Keratinocyte (primary cell): ENCODE results near the gene ADH7. TPM values are rescaled to one million over a fixed set of nuclear protein-coding genes. Genes with fewer than 3 reads are reported as not detected.
A peak's percentile ranks its signal among the peaks of the same experiment; 100 is the strongest.

Source experiments
- DNase-seq: peaks from one replicate; pipeline ENCODE4 v3.0.0-alpha.2; 2011; ENCODE audit warnings: low read depth, missing footprints, low spot score
- FAIRE-seq: peaks from 2 replicates; lab custom pipeline; 2011; peaks lifted over from hg19 to GRCh38; lab: Jason Lieb, UNC
- H2AFZ ChIP-seq: 2 replicates; pipeline ENCODE4 v1.6.0; 2012; ENCODE audit warnings: low read length, control low read depth, inconsistent platforms; ENCODE audit not compliant: control insufficient read depth
- H3K27ac ChIP-seq: 2 replicates; pipeline ENCODE4 v1.5.1; 2011; ENCODE audit warnings: low read length; ENCODE audit not compliant: control insufficient read depth, insufficient read depth
- H3K27me3 ChIP-seq: 3 replicates; pipeline ENCODE4 v1.6.0; 2011; ENCODE audit warnings: low read length; ENCODE audit not compliant: control insufficient read depth, insufficient read depth; ENCODE audit errors: extremely low read depth
- H3K36me3 ChIP-seq, 2 experiments: 2 replicates in 1 of 2; 3 replicates in 1 of 2; pipeline ENCODE4 v1.5.1; 2011; ENCODE audit warnings: low read length in 2 of 2, mild to moderate bottlenecking in 1 of 2; ENCODE audit not compliant: control insufficient read depth in 2 of 2, insufficient read depth in 2 of 2; ENCODE audit errors: extremely low read depth in 1 of 2
- H3K4me1 ChIP-seq: 3 replicates; pipeline ENCODE4 v1.5.1; 2011; ENCODE audit warnings: low read length; ENCODE audit not compliant: control insufficient read depth, insufficient read depth; ENCODE audit errors: extremely low read depth
- H3K4me2 ChIP-seq: 3 replicates; pipeline ENCODE4 v1.6.0; 2011; ENCODE audit warnings: low read depth, low read length; ENCODE audit not compliant: control insufficient read depth, insufficient read depth; ENCODE audit errors: extremely low read depth
- H3K4me3 ChIP-seq, 3 experiments: fragments of 200-600 bp in 1 of 3; sonication (generic) in 1 of 3; 2 replicates in 2 of 3; 3 replicates in 1 of 3; pipeline ENCODE4 v1.5.1; 2011 to 2016; ENCODE audit warnings: low read length in 3 of 3, mild to moderate bottlenecking in 3 of 3, control low read depth in 2 of 3, inconsistent platforms in 1 of 3, low read depth in 1 of 3, mixed read lengths in 1 of 3, mixed run types in 1 of 3, moderate library complexity in 1 of 3; ENCODE audit not compliant: control insufficient read depth in 2 of 3, insufficient read depth in 2 of 3; ENCODE audit errors: extremely low read depth in 1 of 3
- H3K79me2 ChIP-seq: 2 replicates; pipeline ENCODE4 v1.6.0; 2012; ENCODE audit warnings: low read length; ENCODE audit not compliant: control insufficient read depth, insufficient read depth
- H3K9ac ChIP-seq: 3 replicates; pipeline ENCODE4 v1.6.0; 2011; ENCODE audit warnings: low read length; ENCODE audit not compliant: control insufficient read depth, insufficient read depth; ENCODE audit errors: extremely low read depth
- H3K9me1 ChIP-seq: 3 replicates; pipeline ENCODE4 v1.6.0; 2011; ENCODE audit warnings: low read length; ENCODE audit not compliant: control insufficient read depth, insufficient read depth; ENCODE audit errors: extremely low read depth
- H3K9me3 ChIP-seq: 2 replicates; pipeline ENCODE4 v1.5.1; 2012; ENCODE audit warnings: low read depth, low read length; ENCODE audit not compliant: control insufficient read depth
- H4K20me1 ChIP-seq: 3 replicates; pipeline ENCODE4 v1.6.0; 2011; ENCODE audit warnings: low read length; ENCODE audit not compliant: control insufficient read depth, insufficient read depth; ENCODE audit errors: extremely low read depth
- EZH2 ChIP-seq: IDR thresholded peaks from one replicate; pipeline ENCODE4 v1.6.1; 2012; ENCODE audit warnings: inconsistent platforms, mild to moderate bottlenecking, low read length, moderate library complexity
- dilution Hi-C: fragments of 300-500 bp; cut with MboI; formaldehyde crosslinking; loops from one replicate; pipeline ENCODE4 v1.7.0; 2020; ENCODE audit warnings: low sequenced_read_pairs; ENCODE audit not compliant: extremely low pct_ligation_motif_present
- polyA plus RNA-seq, 5 experiments: library from polyadenylated mRNA; depleted of rRNA in 3 of 5; stranded (reverse) in 3 of 5; stranded (forward) in 1 of 5; unstranded in 1 of 5; fragments of >200 nt; gene quantifications; 1 replicate in 1 of 5; 2 replicates in 3 of 5; 3 replicates in 1 of 5; pipeline versions ENCODE4 v1.2.1 to v1.2.3, GENCODE V29; 2011 to 2012; ENCODE audit warnings: missing spikeins in 2 of 5, low read depth in 1 of 5, low replicate concordance in 1 of 5
- TF ChIP-seq, protein P1 (sequence below), 3 experiments: IDR thresholded peaks in 1 of 3; conservative IDR thresholded peaks in 1 of 3; optimal IDR thresholded peaks in 1 of 3; 2 replicates in 2 of 3; 3 replicates in 1 of 3; pipeline versions ENCODE3 to v1.5.1; 2011; ENCODE audit warnings: low read length in 3 of 3, mild to moderate bottlenecking in 3 of 3, moderate library complexity in 2 of 3, control low read depth in 1 of 3, inconsistent platforms in 1 of 3; ENCODE audit not compliant: insufficient read depth in 2 of 3; ENCODE audit errors: extremely low read depth in 1 of 3

The ADH7 gene
- polyA plus RNA-seq, 1 donor (not counting 4 experiments of a cell fraction or from before 2014, with no cell fraction given), result 0.56 TPM

DNA sequence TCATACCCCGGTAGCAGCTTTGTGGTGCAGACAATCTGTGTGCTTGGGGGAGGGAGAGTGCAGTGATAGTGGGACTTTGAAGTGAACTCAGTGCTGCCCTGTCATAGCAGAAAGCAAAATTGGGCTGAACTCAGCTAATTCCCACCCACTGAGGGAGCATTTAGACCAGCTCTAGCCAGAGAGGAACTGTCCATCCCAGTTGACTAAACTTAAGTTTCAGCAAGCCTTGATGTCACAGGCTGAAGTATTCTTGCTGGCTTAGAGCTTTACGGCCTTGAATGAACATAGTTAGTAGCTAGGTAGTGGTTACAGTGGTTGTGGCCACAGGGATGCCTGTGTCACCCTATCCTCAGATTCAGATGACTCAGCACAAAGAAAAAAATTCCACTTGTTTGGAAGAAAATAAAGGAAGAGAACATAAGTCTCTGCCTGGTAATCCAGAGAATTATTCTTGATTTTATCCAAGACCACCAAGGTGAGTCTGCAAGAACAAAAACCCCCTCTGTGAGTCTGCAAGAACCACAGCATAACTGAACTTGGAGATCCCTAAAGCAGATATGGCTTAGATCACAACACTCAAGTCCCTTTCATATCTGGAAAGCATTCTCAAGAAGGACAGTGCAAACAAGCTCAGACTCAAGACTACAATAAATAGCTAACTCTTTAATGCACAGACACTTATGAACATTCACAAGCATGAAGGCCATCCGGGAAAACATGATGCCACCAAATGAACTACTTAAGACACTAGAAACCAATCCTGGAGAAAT lies 39.4 kb downstream of the ADH7 start:
- H3K4me2 ChIP-seq, result no peak overlapping the region
- no peaks in the 10 kb centered on the region for H3K9me1 ChIP-seq
- H3K36me3 ChIP-seq, result no peaks in the 10 kb centered on the region
- H3K27me3 ChIP-seq, result no peaks in the 10 kb centered on the region
- no peaks in the 10 kb centered on the region for H3K9me3 ChIP-seq
- H3K9ac ChIP-seq, result no peak overlapping the region
- H3K79me2 ChIP-seq, result no peaks in the 10 kb centered on the region
- peak; percentile 53 for FAIRE-seq
- dilution Hi-C loops, result no loop called here
- H3K4me3 ChIP-seq, result no peak overlapping the region
- H3K4me1 ChIP-seq, result no peaks in the 10 kb centered on the region
- TF ChIP-seq EZH2, result no peak
- TF ChIP-seq, protein P1, sequence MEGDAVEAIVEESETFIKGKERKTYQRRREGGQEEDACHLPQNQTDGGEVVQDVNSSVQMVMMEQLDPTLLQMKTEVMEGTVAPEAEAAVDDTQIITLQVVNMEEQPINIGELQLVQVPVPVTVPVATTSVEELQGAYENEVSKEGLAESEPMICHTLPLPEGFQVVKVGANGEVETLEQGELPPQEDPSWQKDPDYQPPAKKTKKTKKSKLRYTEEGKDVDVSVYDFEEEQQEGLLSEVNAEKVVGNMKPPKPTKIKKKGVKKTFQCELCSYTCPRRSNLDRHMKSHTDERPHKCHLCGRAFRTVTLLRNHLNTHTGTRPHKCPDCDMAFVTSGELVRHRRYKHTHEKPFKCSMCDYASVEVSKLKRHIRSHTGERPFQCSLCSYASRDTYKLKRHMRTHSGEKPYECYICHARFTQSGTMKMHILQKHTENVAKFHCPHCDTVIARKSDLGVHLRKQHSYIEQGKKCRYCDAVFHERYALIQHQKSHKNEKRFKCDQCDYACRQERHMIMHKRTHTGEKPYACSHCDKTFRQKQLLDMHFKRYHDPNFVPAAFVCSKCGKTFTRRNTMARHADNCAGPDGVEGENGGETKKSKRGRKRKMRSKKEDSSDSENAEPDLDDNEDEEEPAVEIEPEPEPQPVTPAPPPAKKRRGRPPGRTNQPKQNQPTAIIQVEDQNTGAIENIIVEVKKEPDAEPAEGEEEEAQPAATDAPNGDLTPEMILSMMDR (optimal IDR thresholded peaks at IDR 0.05 in 1 of 3, IDR thresholded peaks at IDR 0.05 in 1 of 3, conservative IDR thresholded peaks at IDR 0.05 in 1 of 3; ENCODE audit: extremely low read depth in 1 of 3, insufficient read depth in 2 of 3, low read length in 3 of 3), result no peak
- H2AFZ ChIP-seq, result no peak overlapping the region
- no peaks in the 10 kb centered on the region for H4K20me1 ChIP-seq
- H3K27ac ChIP-seq, result no peak overlapping the region
- no peak for DNase-seq

DNA sequence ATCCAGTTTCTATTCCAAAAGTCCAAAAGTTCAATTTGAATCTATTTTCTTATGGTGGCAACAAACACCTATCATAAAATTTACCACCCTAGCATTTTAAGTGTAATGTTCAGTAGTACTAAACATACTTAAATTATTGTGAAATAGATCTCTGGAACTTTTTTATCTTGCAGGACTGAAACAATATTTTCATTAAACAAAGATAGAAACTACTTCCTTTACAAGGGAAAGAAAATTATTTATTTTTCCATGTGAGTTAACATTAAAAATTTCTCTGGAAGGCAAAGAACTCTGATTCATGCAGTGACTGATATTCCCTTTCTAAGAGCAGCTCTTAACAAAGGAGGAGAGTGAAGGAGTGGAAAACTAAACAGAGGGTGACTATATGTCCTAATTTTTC lies 40.2 kb downstream of the ADH7 start:
- no peak for TF ChIP-seq EZH2
- TF ChIP-seq, protein P1 (optimal IDR thresholded peaks at IDR 0.05 in 1 of 3, IDR thresholded peaks at IDR 0.05 in 1 of 3, conservative IDR thresholded peaks at IDR 0.05 in 1 of 3; ENCODE audit: extremely low read depth in 1 of 3, insufficient read depth in 2 of 3, low read length in 3 of 3), result no peak
- dilution Hi-C loops, result no loop called here
- no peaks in the 10 kb centered on the region for H3K9me1 ChIP-seq
- no peak overlapping the region for H3K4me2 ChIP-seq
- no peak overlapping the region for H3K4me3 ChIP-seq
- H3K36me3 ChIP-seq, result no peaks in the 10 kb centered on the region
- no peaks in the 10 kb centered on the region for H4K20me1 ChIP-seq
- no peaks in the 10 kb centered on the region for H3K4me1 ChIP-seq
- no peak overlapping the region for H3K27ac ChIP-seq
- no peak overlapping the region for H3K9ac ChIP-seq
- DNase-seq, result no peak
- no peaks in the 10 kb centered on the region for H3K9me3 ChIP-seq
- no peaks in the 10 kb centered on the region for H3K79me2 ChIP-seq
- H2AFZ ChIP-seq, result no peak overlapping the region
- no peaks in the 10 kb centered on the region for H3K27me3 ChIP-seq
- FAIRE-seq, result no peak
